Right lobe of liver (tissue), 6 donors: ENCODE measurements around the gene KCNT2. TPM values are rescaled to one million over a fixed set of nuclear protein-coding genes. Genes with fewer than 3 reads are reported as not detected.

ENCODE experiments used
- ATAC-seq, 4 donors: fragments of 200-7000 bp; cut with Tn5 transposase; one replicate each; pipeline ENCODE4 v1.9.1; 2020; ENCODE audit warnings: mild to moderate bottlenecking in 4 of 4, moderate library complexity in 4 of 4
- DNase-seq, 3 donors: peaks; one replicate each; pipeline ENCODE4 v3.0.0-alpha.2; 2020
- H3K27ac ChIP-seq, 3 donors: fragments of 200-600 bp; one replicate each; pipeline ENCODE4 v1.8.0; 2022
- H3K27me3 ChIP-seq, 2 donors: fragments of 200-600 bp; one replicate each; pipeline ENCODE4 v1.8.0; 2022
- H3K36me3 ChIP-seq, 4 donors: fragments of 200-600 bp; sonication (generic) in 1 of 4; one replicate each; pipeline versions ENCODE4 v1.5.1 to v1.8.0; 2017 to 2022; ENCODE audit warnings: control low read depth in 1 of 4
- H3K4me1 ChIP-seq, 4 donors: fragments of 200-600 bp; sonication (generic) in 1 of 4; one replicate each; pipeline versions ENCODE4 v1.5.1 to v1.8.0; 2017 to 2022; ENCODE audit warnings: control low read depth in 1 of 4
- H3K4me3 ChIP-seq, 3 donors: fragments of 200-600 bp; one replicate each; pipeline ENCODE4 v1.8.0; 2022
- H3K9me3 ChIP-seq, 4 donors: fragments of 200-600 bp; sonication (generic) in 1 of 4; one replicate each; pipeline versions ENCODE4 v1.5.1 to v1.8.0; 2017 to 2022; ENCODE audit warnings: control low read depth in 1 of 4
- CTCF ChIP-seq, 4 donors: fragments of 200-600 bp in 3 of 4; fragments of 450-650 bp in 1 of 4; IDR thresholded peaks; one replicate each; pipeline versions ENCODE4 v1.5.1 to v1.8.0; 2016 to 2022; ENCODE audit warnings: antibody characterized with exemption in 4 of 4, mild to moderate bottlenecking in 2 of 4
- POLR2A ChIP-seq: fragments of 450-650 bp; IDR thresholded peaks from one replicate; pipeline ENCODE4 v1.6.1; 2017; ENCODE audit warnings: antibody characterized with exemption, mild to moderate bottlenecking
- WGBS: methylation state at CpG from one replicate; pipeline ENCODE4 v1.1.6; 2018; ENCODE audit warnings: low coverage, low lambda C conversion rate; ENCODE audit not compliant: insufficient coverage; ENCODE audit errors: missing lambda C conversion rate; 5-methylcytosine and 5-hydroxymethylcytosine counted together
- intact Hi-C, 2 donors: fragments of 100-400 bp; cut with DNase I; formaldehyde crosslinking; loops; one replicate each; pipeline versions ENCODE4 v1.11.2 to v1.14.1; 2022
- total RNA-seq, 6 experiments: library from RNA; depleted of rRNA in 2 of 6; stranded (reverse); fragments of >200 nt in 2 of 6; fragmentation: NEBNext Ultra II Directional in 3 of 6; extraction: Animal tissue kit (Norgen Biotek cat#: 25700) in 3 of 6; gene quantifications; one replicate each; pipeline versions ENCODE4 v1.1.0 to v1.2.4, GENCODE V29; 2016 to 2023
- donor health status: DM: no; HTN: yes; CAD: no.
- donor health status: DM: no; HTN: no; CAD: no.
- donor health status: DM: no; HTN: no; CAD: no.
- donor health status: DM: no; HTN: yes; CAD: no.
- donor health status: DM: no; HTN: yes; CAD: no.

KCNT2 gene
- total RNA-seq, 6 experiments from 2014 or later = 5.3 to 8.4 (median 7.5) TPM

GRCh38 chr1:196623079-196623478 is 14.8 kb upstream of the KCNT2 start:
- no peaks in the 10 kb centered on the region for H3K9me3 ChIP-seq
- no peaks in the 10 kb centered on the region for H3K27me3 ChIP-seq
- no peak for TF ChIP-seq CTCF (IDR thresholded peaks at IDR 0.05)
- TF ChIP-seq POLR2A = no peak
- WGBS = 80% methylated on average over 1 of the region's 1 CpG
- no peaks in the 10 kb centered on the region for H3K36me3 ChIP-seq
- H3K27ac ChIP-seq = no peak overlapping the region
- H3K4me1 ChIP-seq = no peaks in the 10 kb centered on the region
- no peak overlapping the region for H3K4me3 ChIP-seq
- ATAC-seq = no peak
- intact Hi-C loops = no loop called here
- no peak for DNase-seq

DNA sequence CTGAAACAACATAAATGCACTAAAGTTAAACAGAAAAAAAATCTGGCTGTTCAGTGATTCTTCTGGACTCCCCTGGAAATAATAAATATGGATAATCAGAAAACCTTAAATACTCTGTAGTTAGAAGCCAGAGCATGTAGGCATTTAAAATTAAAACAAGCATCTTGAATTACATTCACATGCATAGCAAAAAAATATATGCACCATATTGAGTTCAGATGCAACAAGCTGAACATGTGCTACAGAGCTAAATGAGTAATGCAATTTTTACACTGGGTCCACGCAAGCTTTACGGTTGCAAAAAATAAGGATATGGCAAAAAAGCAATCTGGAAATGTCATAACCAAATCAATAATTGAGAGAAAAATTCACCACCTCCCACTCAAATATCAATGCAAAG is 11.5 kb upstream of the KCNT2 start:
- Histone ChIP-seq H3K27me3 (no peaks in the 10 kb centered on the region), H3K36me3 (no peaks in the 10 kb centered on the region), H3K9me3 (no peaks in the 10 kb centered on the region), H3K4me3 (no peak overlapping the region), H3K4me1 (no peaks in the 10 kb centered on the region), H3K27ac (no peak overlapping the region)
- 81% methylated on average over 2 of the region's 2 CpGs for WGBS
- DNase-seq (no peak), ATAC-seq (no peak)
- intact Hi-C loops = no loop called here
- TF ChIP-seq CTCF (IDR thresholded peaks at IDR 0.05) (no peak), POLR2A (no peak)

DNA sequence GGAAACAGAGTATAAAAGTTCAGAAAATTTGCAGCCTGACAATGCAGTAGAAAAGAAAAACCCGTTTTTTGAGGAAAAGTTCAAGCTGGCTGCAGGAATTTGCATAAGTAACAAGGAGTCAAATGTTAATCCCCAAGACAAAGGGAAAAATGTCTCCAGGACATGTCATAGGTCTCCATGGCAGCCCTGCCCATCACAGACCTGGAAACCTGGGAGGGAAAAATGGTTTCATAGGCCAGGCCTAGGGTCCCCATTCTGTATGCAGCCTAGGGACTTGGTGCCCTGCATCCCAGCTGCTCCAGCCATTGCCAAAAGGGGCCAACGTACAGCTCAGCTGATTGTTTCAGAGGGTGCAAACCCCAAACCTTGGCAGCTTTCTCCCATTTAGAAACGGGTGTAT is 3.6 kb upstream of the KCNT2 start:
- H3K4me3 ChIP-seq = no peak overlapping the region
- H3K27me3 ChIP-seq = no peaks in the 10 kb centered on the region
- intact Hi-C loops = no loop called here
- no peak overlapping the region for H3K27ac ChIP-seq
- no peaks in the 10 kb centered on the region for H3K9me3 ChIP-seq
- H3K36me3 ChIP-seq = no peaks in the 10 kb centered on the region
- peaks cover 0 to 14% (median 0%) of the 10 kb centered on the region in 4 donors for H3K4me1 ChIP-seq
- DNase-seq = no peak
- 87% methylated on average over 3 of the region's 3 CpGs for WGBS
- TF ChIP-seq POLR2A (no peak), CTCF (IDR thresholded peaks at IDR 0.05) (no peak)
- no peak for ATAC-seq

GRCh38 chr1:196609370-196609737 is 1.1 kb upstream of the KCNT2 start:
- 21% methylated on average over 9 of the region's 10 CpGs for WGBS
- Histone ChIP-seq H3K36me3 (no peaks in the 10 kb centered on the region), H3K4me1 (peaks cover 0 to 31% (median under 1%) of the 10 kb centered on the region in 4 donors), H3K9me3 (no peaks in the 10 kb centered on the region), H3K4me3 (peak overlapping the region; percentile 55 to 71 (median 57)), H3K27me3 (no peaks in the 10 kb centered on the region), H3K27ac (peak overlapping the region; percentile 66 to 85 (median 75))
- intact Hi-C loops = no loop called here
- no peak for DNase-seq
- no peak for TF ChIP-seq POLR2A
- TF ChIP-seq CTCF (IDR thresholded peaks at IDR 0.05) = no peak
- peak in 3 of 4 donors; percentile 29 to 46 (median 39) for ATAC-seq

GRCh38 chr1:196607981-196608380 is 259 bp downstream of the KCNT2 start:
- Histone ChIP-seq H3K27ac (peak overlapping the region; percentile 66 to 85 (median 75)), H3K9me3 (no peaks in the 10 kb centered on the region), H3K4me3 (peak overlapping the region; percentile 55 to 71 (median 57)), H3K36me3 (no peaks in the 10 kb centered on the region), H3K27me3 (no peaks in the 10 kb centered on the region), H3K4me1 (peaks cover 0 to 36% (median 5%) of the 10 kb centered on the region in 4 donors)
- ATAC-seq = peak; percentile 31 to 35 (median 34)
- 0% methylated on average over 8 of the region's 8 CpGs for WGBS
- intact Hi-C loops = no loop called here
- DNase-seq = no peak
- TF ChIP-seq CTCF (IDR thresholded peaks at IDR 0.05) = no peak
- TF ChIP-seq POLR2A = no peak
